C4-2B (cell line): ENCODE results near the gene MYCBPAP.

ENCODE experiments used
- H3K27ac ChIP-seq: fragments of 450-650 bp; 2 replicates; pipeline ENCODE4 v1.5.1; 2017
- CTCF ChIP-seq: fragments of 450-650 bp; conservative IDR thresholded peaks from 2 replicates; pipeline ENCODE4 v1.5.1; 2017; ENCODE audit warnings: mild to moderate bottlenecking
- ZFX ChIP-seq: fragments of 450-650 bp; IDR thresholded peaks from 2 replicates; pipeline ENCODE4 v1.6.1; 2017

MYCBPAP gene

GRCh38 chr17:50577451-50577954 is 69.3 kb downstream of the MYCBPAP start:
- no peak overlapping the region for H3K27ac ChIP-seq
- TF ChIP-seq CTCF (no peak), ZFX (no peak)

- no peak for TF ChIP-seq CTCF
- TF ChIP-seq ZFX = no peak
- H3K27ac ChIP-seq = no peak overlapping the region
These were observed 69.9 kb downstream of the MYCBPAP start for GRCh38 chr17:50578173-50578572.

- TF ChIP-seq ZFX (no peak), CTCF (no peak)
- no peak overlapping the region for H3K27ac ChIP-seq
These were observed 71.2 kb downstream of the MYCBPAP start for GRCh38 chr17:50579399-50579798.

- H3K27ac ChIP-seq = no peak overlapping the region
- TF ChIP-seq CTCF (no peak), ZFX (no peak)
These were observed 72.4 kb downstream of the MYCBPAP start for GRCh38 chr17:50580646-50581045.
